GM23338 (cell line): ENCODE measurements around the gene FGD4. TPM values are rescaled to one million over a fixed set of nuclear protein-coding genes. Genes with fewer than 3 reads are reported as not detected.
A peak's percentile ranks its signal among the peaks of the same experiment; 100 is the strongest.

Source experiments
- ATAC-seq: fragments of 200-7000 bp; cut with Tn5 transposase; 3 replicates; pipeline ENCODE4 v1.9.1; 2020
- DNase-seq: peaks from one replicate; pipeline ENCODE4 v3.0.0-alpha.2; 2015; ENCODE audit warnings: low spot score
- H2AFZ ChIP-seq: fragments of 200-600 bp; sonication (generic); 2 replicates; pipeline ENCODE4 v1.8.0; 2016; ENCODE audit warnings: antibody characterized with exemption, mild to moderate bottlenecking, moderate library complexity
- H3F3A ChIP-seq: fragments of 200-600 bp; sonication (generic); replicated peaks from 2 replicates; pipeline ENCODE4 v1.8.0; 2017; ENCODE audit warnings: antibody characterized with exemption, mixed run types, low read depth
- H3K27ac ChIP-seq: fragments of 200-600 bp; sonication (generic); 2 replicates; pipeline ENCODE4 v1.6.1; 2016; ENCODE audit warnings: low read depth
- H3K27me3 ChIP-seq: fragments of 200-600 bp; sonication (generic); 2 replicates; pipeline ENCODE4 v1.8.0; 2016; ENCODE audit warnings: mild to moderate bottlenecking, mixed run types, moderate library complexity; ENCODE audit not compliant: insufficient read depth
- H3K36me3 ChIP-seq: fragments of 200-600 bp; sonication (generic); 2 replicates; pipeline ENCODE4 v1.8.0; 2016; ENCODE audit warnings: mild to moderate bottlenecking; ENCODE audit not compliant: insufficient read depth
- H3K4me1 ChIP-seq: fragments of 200-600 bp; sonication (generic); 2 replicates; pipeline ENCODE4 v1.8.0; 2016; ENCODE audit warnings: mild to moderate bottlenecking, moderate library complexity; ENCODE audit not compliant: insufficient read depth
- H3K4me2 ChIP-seq: fragments of 200-600 bp; sonication (generic); 2 replicates; pipeline ENCODE4 v1.7.1; 2017; ENCODE audit warnings: mixed run types
- H3K4me3 ChIP-seq: fragments of 200-600 bp; sonication (generic); 2 replicates; pipeline ENCODE4 v1.6.1; 2016; ENCODE audit warnings: mixed run types
- H3K79me2 ChIP-seq: fragments of 200-600 bp; sonication (generic); replicated peaks from 2 replicates; pipeline ENCODE4 v1.8.0; 2017; ENCODE audit warnings: mild to moderate bottlenecking; ENCODE audit not compliant: insufficient read depth
- H3K9me2 ChIP-seq: fragments of 200-600 bp; sonication (generic); 2 replicates; pipeline ENCODE4 v1.8.0; 2017; ENCODE audit not compliant: insufficient read depth
- H4K20me1 ChIP-seq: fragments of 200-600 bp; sonication (generic); replicated peaks from 2 replicates; pipeline ENCODE4 v1.8.0; 2017; ENCODE audit warnings: mild to moderate bottlenecking; ENCODE audit not compliant: insufficient read depth
- H3K27ac Mint-ChIP-seq: 2 replicates; pipeline ENCODE4 v1.8.0; 2020; ENCODE audit warnings: inconsistent platforms, mild to moderate bottlenecking, moderate library complexity, mixed read lengths
- H3K27me3 Mint-ChIP-seq: 3 replicates; pipeline ENCODE4 v1.8.0; 2022; ENCODE audit warnings: low read depth, mild to moderate bottlenecking, moderate library complexity, mixed read lengths, inconsistent platforms; ENCODE audit not compliant: insufficient read depth, poor library complexity
- H3K36me3 Mint-ChIP-seq: 3 replicates; pipeline ENCODE4 v1.8.0; 2021; ENCODE audit warnings: low read depth, mild to moderate bottlenecking, inconsistent platforms, moderate library complexity, mixed read lengths
- H3K4me1 Mint-ChIP-seq: 3 replicates; pipeline ENCODE4 v1.8.0; 2020; ENCODE audit warnings: mild to moderate bottlenecking, inconsistent platforms, mixed read lengths
- H3K4me3 Mint-ChIP-seq: 3 replicates; pipeline ENCODE4 v1.8.0; 2021; ENCODE audit warnings: moderate library complexity, mild to moderate bottlenecking, inconsistent platforms, mixed read lengths
- H3K9me3 Mint-ChIP-seq: 3 replicates; pipeline ENCODE4 v1.8.0; 2020; ENCODE audit warnings: moderate library complexity, mild to moderate bottlenecking, inconsistent platforms, mixed read lengths
- CREB1 ChIP-seq: fragments of 250-450 bp; sonication (Bioruptor Pico); IDR thresholded peaks from 2 replicates; pipeline ENCODE4 v1.5.0; 2020; ENCODE audit warnings: low read depth, mild to moderate bottlenecking, moderate library complexity
- EZH2 ChIP-seq: fragments of 200-600 bp; sonication (generic); IDR thresholded peaks from one replicate; pipeline ENCODE4 v1.8.0; 2017; ENCODE audit warnings: antibody characterized with exemption, mild to moderate bottlenecking, low read depth; ENCODE audit not compliant: unreplicated experiment
- EZH2phosphoT487 ChIP-seq: fragments of 200-600 bp; sonication (generic); IDR thresholded peaks from one replicate; pipeline ENCODE4 v1.8.1; 2018; ENCODE audit warnings: antibody characterized with exemption; ENCODE audit not compliant: unreplicated experiment
- JUNB ChIP-seq: IDR thresholded peaks from one replicate; pipeline ENCODE4 v1.6.1; 2016; ENCODE audit warnings: antibody characterized with exemption; ENCODE audit not compliant: unreplicated experiment
- NANOG ChIP-seq: IDR thresholded peaks from 2 replicates; pipeline ENCODE4 v1.6.1; 2016; ENCODE audit warnings: antibody characterized with exemption, borderline replicate concordance
- POLR2AphosphoS5 ChIP-seq: IDR thresholded peaks from 2 replicates; pipeline ENCODE4 v1.6.1; 2016; ENCODE audit warnings: antibody characterized with exemption, low read depth
- STAT1 ChIP-seq: IDR thresholded peaks from one replicate; pipeline ENCODE4 v1.6.1; 2016; ENCODE audit warnings: antibody characterized with exemption; ENCODE audit not compliant: unreplicated experiment
- ZNF114 ChIP-seq: fragments of 250-450 bp; sonication (Bioruptor Pico); IDR thresholded peaks from 2 replicates; pipeline ENCODE4 v1.5.0; 2020; ENCODE audit warnings: mild to moderate bottlenecking, moderate library complexity
- ZNF331 ChIP-seq: fragments of 250-450 bp; sonication (Bioruptor Pico); IDR thresholded peaks from 2 replicates; pipeline ENCODE4 v1.5.0; 2020; ENCODE audit warnings: low read depth, mild to moderate bottlenecking, moderate library complexity
- polyA plus RNA-seq: library from polyadenylated mRNA; unstranded; fragments of >200 nt; fragmentation: Nextera tagmentation; extraction: Ambion mirVana; gene quantifications from 2 replicates; pipeline ENCODE4 v1.2.1, GENCODE V29; 2016
- total RNA-seq: library from RNA; depleted of rRNA; stranded (reverse); fragments of >200 nt; shearing (Covaris generic); gene quantifications from 2 replicates; pipeline ENCODE4 v1.2.3, GENCODE V29; 2014
- TF ChIP-seq, protein P1 (sequence below): IDR thresholded peaks from 2 replicates; pipeline ENCODE4 v1.6.1; 2016; ENCODE audit warnings: antibody characterized with exemption
- TF ChIP-seq, protein P2 (sequence below): IDR thresholded peaks from one replicate; pipeline ENCODE4 v1.6.1; 2018; ENCODE audit warnings: antibody characterized with exemption; ENCODE audit not compliant: unreplicated experiment
- TF ChIP-seq, protein P3 (sequence below): fragments of 250-450 bp; sonication (Bioruptor Pico); IDR thresholded peaks from 2 replicates; pipeline ENCODE4 v1.5.0; 2020; ENCODE audit warnings: mild to moderate bottlenecking, moderate library complexity
- TF ChIP-seq, protein P4 (sequence below), 2 experiments: fragments of 200-600 bp in 1 of 2; sonication (generic) in 1 of 2; conservative IDR thresholded peaks; 2 replicates each; pipeline versions ENCODE4 v1.5.1 to v1.6.1; 2016 to 2017; ENCODE audit warnings: antibody characterized with exemption in 2 of 2, low read depth in 2 of 2, mild to moderate bottlenecking in 2 of 2, moderate library complexity in 1 of 2

FGD4 gene
- total and polyA plus RNA-seq, 2 experiments from 2014 or later = 24.3 to 54.3 TPM

DNA sequence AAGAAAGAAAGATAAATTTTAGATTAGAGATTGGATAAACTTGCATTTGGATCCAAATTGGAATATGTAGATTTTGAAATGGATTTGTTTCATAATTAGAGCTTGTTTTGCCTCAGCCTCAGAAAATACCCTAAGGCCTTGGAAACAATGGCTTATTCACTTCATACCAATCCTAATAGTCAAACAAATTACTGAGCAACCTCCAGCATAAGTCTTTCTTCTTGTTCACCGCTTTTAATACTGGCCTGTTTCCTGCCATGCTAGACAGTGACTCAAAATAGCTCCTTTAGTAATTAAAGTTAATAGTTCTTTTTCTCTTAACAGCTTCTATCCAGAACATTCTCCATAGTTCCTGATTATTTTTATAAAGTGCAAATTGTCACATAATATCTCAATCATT, 168.9 kb downstream of the FGD4 start:
- Histone ChIP-seq H3K4me1 (peaks cover 55% of the 10 kb centered on the region), H3K27ac (no peak overlapping the region), H3F3A (peaks cover 4% of the 10 kb centered on the region; the same call in 1 of the 2 replicates), H2AFZ (no peak overlapping the region), H3K36me3 (peaks cover 9% of the 10 kb centered on the region; the same call in 1 of the 2 replicates), H3K4me3 (no peak overlapping the region), H3K79me2 (peaks cover 82% of the 10 kb centered on the region), H3K27me3 (no peaks in the 10 kb centered on the region), H3K9me2 (no peaks in the 10 kb centered on the region), H3K4me2 (0 out of 2 replicates have a peak overlapping the region, but pooled peaks have one; percentile 56), H4K20me1 (peaks cover 19% of the 10 kb centered on the region)
- H3K27ac Mint-ChIP-seq = no peak overlapping the region
- DNase-seq (no peak), ATAC-seq (no peak)
- no peak overlapping the region for H3K4me3 Mint-ChIP-seq
- peaks cover 12% of the 10 kb centered on the region; the same call in 2 of the 3 replicates for H3K9me3 Mint-ChIP-seq
- peaks cover 38% of the 10 kb centered on the region for H3K36me3 Mint-ChIP-seq
- H3K27me3 Mint-ChIP-seq = peaks cover 8% of the 10 kb centered on the region
- H3K4me1 Mint-ChIP-seq = peaks cover 49% of the 10 kb centered on the region
- TF ChIP-seq ZNF331 (CRISPR knock-in tag) (no peak), EZH2 (no peak), NANOG (no peak), STAT1 (no peak), EZH2phosphoT487 (no peak), ZNF114 (no peak), POLR2AphosphoS5 (no peak), JUNB (no peak), CREB1 (CRISPR knock-in tag) (no peak)
- TF ChIP-seq, protein P1, sequence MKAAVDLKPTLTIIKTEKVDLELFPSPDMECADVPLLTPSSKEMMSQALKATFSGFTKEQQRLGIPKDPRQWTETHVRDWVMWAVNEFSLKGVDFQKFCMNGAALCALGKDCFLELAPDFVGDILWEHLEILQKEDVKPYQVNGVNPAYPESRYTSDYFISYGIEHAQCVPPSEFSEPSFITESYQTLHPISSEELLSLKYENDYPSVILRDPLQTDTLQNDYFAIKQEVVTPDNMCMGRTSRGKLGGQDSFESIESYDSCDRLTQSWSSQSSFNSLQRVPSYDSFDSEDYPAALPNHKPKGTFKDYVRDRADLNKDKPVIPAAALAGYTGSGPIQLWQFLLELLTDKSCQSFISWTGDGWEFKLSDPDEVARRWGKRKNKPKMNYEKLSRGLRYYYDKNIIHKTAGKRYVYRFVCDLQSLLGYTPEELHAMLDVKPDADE = no peak
- TF ChIP-seq, protein P2, sequence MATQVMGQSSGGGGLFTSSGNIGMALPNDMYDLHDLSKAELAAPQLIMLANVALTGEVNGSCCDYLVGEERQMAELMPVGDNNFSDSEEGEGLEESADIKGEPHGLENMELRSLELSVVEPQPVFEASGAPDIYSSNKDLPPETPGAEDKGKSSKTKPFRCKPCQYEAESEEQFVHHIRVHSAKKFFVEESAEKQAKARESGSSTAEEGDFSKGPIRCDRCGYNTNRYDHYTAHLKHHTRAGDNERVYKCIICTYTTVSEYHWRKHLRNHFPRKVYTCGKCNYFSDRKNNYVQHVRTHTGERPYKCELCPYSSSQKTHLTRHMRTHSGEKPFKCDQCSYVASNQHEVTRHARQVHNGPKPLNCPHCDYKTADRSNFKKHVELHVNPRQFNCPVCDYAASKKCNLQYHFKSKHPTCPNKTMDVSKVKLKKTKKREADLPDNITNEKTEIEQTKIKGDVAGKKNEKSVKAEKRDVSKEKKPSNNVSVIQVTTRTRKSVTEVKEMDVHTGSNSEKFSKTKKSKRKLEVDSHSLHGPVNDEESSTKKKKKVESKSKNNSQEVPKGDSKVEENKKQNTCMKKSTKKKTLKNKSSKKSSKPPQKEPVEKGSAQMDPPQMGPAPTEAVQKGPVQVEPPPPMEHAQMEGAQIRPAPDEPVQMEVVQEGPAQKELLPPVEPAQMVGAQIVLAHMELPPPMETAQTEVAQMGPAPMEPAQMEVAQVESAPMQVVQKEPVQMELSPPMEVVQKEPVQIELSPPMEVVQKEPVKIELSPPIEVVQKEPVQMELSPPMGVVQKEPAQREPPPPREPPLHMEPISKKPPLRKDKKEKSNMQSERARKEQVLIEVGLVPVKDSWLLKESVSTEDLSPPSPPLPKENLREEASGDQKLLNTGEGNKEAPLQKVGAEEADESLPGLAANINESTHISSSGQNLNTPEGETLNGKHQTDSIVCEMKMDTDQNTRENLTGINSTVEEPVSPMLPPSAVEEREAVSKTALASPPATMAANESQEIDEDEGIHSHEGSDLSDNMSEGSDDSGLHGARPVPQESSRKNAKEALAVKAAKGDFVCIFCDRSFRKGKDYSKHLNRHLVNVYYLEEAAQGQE = no peak
- TF ChIP-seq, protein P3, sequence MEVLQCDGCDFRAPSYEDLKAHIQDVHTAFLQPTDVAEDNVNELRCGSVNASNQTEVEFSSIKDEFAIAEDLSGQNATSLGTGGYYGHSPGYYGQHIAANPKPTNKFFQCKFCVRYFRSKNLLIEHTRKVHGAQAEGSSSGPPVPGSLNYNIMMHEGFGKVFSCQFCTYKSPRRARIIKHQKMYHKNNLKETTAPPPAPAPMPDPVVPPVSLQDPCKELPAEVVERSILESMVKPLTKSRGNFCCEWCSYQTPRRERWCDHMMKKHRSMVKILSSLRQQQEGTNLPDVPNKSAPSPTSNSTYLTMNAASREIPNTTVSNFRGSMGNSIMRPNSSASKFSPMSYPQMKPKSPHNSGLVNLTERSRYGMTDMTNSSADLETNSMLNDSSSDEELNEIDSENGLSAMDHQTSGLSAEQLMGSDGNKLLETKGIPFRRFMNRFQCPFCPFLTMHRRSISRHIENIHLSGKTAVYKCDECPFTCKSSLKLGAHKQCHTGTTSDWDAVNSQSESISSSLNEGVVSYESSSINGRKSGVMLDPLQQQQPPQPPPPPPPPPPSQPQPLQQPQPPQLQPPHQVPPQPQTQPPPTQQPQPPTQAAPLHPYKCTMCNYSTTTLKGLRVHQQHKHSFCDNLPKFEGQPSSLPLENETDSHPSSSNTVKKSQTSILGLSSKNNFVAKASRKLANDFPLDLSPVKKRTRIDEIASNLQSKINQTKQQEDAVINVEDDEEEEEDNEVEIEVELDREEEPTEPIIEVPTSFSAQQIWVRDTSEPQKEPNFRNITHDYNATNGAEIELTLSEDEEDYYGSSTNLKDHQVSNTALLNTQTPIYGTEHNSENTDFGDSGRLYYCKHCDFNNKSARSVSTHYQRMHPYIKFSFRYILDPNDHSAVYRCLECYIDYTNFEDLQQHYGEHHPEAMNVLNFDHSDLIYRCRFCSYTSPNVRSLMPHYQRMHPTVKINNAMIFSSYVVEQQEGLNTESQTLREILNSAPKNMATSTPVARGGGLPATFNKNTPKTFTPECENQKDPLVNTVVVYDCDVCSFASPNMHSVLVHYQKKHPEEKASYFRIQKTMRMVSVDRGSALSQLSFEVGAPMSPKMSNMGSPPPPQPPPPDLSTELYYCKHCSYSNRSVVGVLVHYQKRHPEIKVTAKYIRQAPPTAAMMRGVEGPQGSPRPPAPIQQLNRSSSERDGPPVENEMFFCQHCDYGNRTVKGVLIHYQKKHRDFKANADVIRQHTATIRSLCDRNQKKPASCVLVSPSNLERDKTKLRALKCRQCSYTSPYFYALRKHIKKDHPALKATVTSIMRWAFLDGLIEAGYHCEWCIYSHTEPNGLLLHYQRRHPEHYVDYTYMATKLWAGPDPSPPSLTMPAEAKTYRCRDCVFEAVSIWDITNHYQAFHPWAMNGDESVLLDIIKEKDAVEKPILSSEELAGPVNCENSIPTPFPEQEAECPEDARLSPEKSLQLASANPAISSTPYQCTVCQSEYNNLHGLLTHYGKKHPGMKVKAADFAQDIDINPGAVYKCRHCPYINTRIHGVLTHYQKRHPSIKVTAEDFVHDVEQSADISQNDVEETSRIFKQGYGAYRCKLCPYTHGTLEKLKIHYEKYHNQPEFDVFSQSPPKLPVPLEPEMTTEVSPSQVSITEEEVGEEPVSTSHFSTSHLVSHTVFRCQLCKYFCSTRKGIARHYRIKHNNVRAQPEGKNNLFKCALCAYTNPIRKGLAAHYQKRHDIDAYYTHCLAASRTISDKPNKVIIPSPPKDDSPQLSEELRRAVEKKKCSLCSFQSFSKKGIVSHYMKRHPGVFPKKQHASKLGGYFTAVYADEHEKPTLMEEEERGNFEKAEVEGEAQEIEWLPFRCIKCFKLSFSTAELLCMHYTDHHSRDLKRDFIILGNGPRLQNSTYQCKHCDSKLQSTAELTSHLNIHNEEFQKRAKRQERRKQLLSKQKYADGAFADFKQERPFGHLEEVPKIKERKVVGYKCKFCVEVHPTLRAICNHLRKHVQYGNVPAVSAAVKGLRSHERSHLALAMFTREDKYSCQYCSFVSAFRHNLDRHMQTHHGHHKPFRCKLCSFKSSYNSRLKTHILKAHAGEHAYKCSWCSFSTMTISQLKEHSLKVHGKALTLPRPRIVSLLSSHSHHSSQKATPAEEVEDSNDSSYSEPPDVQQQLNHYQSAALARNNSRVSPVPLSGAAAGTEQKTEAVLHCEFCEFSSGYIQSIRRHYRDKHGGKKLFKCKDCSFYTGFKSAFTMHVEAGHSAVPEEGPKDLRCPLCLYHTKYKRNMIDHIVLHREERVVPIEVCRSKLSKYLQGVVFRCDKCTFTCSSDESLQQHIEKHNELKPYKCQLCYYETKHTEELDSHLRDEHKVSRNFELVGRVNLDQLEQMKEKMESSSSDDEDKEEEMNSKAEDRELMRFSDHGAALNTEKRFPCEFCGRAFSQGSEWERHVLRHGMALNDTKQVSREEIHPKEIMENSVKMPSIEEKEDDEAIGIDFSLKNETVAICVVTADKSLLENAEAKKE (CRISPR knock-in tag) = no peak
- TF ChIP-seq, protein P4, sequence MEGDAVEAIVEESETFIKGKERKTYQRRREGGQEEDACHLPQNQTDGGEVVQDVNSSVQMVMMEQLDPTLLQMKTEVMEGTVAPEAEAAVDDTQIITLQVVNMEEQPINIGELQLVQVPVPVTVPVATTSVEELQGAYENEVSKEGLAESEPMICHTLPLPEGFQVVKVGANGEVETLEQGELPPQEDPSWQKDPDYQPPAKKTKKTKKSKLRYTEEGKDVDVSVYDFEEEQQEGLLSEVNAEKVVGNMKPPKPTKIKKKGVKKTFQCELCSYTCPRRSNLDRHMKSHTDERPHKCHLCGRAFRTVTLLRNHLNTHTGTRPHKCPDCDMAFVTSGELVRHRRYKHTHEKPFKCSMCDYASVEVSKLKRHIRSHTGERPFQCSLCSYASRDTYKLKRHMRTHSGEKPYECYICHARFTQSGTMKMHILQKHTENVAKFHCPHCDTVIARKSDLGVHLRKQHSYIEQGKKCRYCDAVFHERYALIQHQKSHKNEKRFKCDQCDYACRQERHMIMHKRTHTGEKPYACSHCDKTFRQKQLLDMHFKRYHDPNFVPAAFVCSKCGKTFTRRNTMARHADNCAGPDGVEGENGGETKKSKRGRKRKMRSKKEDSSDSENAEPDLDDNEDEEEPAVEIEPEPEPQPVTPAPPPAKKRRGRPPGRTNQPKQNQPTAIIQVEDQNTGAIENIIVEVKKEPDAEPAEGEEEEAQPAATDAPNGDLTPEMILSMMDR (conservative IDR thresholded peaks at IDR 0.05; ENCODE audit: low read depth in 2 of 2) = no peak
